GM12873 (cell line): Measurements from ENCODE around the gene ERAL1.
A peak's percentile ranks its signal among the peaks of the same experiment; 100 is the strongest.

ENCODE experiments used
- TF ChIP-seq, protein P1 (sequence below): IDR thresholded peaks from 2 replicates; pipeline ENCODE4 v1.5.1; 2012; ENCODE audit warnings: low read depth, mild to moderate bottlenecking, moderate library complexity, low read length, control low read depth; ENCODE audit not compliant: insufficient read depth; ENCODE audit errors: missing control alignments

Gene ERAL1

DNA sequence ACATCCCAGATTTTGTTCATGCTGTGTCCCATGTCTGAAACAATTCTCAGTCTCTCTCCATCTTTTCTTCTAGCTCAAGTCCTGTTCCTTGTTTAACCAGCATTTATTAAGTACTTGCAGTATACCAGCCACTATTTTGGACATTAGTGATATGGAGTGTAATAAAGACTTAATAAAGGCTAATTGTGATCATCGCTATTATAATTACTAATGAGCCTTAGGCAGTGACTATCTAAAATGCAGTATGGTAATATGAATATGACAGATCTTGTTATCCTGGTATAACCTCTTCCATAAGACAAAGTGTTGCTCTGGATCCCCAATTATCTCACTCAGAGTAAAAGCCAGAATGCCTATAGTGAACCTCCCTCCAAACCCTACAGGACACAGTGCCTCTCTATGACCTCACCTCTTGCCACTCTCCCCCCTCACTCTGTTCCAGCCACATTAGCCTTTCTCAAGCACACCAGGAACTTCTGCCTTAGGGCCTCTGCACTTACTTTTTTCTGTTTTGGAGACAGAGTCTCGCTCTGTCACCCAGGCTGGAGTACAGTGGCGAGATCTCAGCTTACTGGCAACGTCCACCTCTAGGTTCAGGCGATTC lies 44.5 kb downstream of the ERAL1 start:
- TF ChIP-seq, protein P1, sequence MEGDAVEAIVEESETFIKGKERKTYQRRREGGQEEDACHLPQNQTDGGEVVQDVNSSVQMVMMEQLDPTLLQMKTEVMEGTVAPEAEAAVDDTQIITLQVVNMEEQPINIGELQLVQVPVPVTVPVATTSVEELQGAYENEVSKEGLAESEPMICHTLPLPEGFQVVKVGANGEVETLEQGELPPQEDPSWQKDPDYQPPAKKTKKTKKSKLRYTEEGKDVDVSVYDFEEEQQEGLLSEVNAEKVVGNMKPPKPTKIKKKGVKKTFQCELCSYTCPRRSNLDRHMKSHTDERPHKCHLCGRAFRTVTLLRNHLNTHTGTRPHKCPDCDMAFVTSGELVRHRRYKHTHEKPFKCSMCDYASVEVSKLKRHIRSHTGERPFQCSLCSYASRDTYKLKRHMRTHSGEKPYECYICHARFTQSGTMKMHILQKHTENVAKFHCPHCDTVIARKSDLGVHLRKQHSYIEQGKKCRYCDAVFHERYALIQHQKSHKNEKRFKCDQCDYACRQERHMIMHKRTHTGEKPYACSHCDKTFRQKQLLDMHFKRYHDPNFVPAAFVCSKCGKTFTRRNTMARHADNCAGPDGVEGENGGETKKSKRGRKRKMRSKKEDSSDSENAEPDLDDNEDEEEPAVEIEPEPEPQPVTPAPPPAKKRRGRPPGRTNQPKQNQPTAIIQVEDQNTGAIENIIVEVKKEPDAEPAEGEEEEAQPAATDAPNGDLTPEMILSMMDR = no peak

- TF ChIP-seq, protein P1 = no peak
Measured at GRCh38 chr17:28900986-28901726, 46.3 kb downstream of the ERAL1 start.

DNA sequence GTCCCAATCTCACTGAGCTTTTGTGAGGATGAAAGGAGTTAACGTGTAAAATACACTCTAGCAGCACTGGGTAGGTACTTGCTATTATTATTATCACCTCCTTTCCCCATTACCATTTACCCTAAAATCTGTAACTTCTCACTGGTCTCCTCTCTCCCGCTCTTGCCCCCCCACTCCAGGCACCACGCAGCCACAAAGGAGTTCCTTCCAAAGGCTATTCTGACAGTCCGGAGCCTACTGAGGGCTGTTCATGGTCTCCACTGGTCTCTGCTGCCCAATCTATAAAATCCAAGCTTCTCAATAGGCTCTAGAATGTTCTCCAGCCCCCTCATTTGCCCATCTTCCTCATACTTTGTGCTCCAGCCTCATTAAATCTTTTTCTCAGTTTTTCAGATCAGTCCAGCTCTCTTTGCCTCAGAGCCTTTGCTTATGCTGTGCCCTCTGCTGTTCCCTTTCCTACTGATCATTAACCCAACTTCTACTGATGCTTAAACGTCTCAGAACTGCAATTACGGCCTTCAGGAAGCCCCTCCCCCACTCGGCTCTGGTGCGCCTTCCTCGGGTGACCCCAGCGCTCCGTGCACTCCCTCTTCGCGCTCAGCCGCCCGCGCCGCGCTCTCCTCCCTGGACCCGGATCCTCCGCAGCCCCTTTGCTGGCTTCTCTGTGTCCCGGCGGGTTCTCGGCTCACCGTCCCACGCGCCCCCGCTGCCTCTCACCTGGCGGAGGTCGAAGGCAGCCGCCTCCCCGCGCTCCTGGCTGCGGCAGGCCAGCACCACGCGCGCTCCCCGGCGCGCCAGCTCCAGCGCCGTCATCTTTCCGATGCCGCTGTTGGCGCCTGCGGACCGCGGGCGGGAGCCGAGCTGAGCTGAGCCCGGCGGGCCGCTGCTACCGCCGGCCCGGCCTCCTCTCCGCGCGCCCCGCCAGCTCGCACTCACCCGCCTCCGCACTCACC lies 47.3 kb downstream of the ERAL1 start:
- TF ChIP-seq, protein P1 = no peak

- TF ChIP-seq, protein P1 = peak; percentile 96
Measured at GRCh38 chr17:28902819-28903545, 48.2 kb downstream of the ERAL1 start, which contains the start of gene DHRS13. Gene DHRS13, minus strand, starts transcription at chr17:28903079. Its CDS starts 135 bp downstream, at chr17:28902944.

GRCh38 chr17:28904800-28905199 lies 50.0 kb downstream of the ERAL1 start:
- TF ChIP-seq, protein P1 = no peak

DNA sequence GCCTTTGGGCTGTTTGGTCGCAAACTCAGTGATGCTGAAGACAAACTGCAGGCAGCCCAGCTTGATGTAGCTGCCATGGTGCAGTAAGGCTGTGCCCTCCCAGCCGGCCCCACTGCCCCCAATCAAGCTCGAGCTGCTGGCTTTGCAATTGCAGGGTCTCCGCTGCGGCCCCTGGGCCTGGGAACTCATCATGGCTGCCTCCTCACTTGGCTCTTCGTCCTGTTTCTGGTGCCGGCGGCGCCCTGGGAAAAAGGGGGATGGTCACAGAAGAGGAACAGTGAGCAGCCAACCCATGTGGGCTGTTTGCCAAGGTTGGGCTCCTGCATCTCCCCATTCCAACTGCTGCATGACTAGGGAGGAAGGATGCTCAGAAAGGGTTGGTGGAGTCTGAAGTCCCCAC lies 51.5 kb downstream of the ERAL1 start:
- TF ChIP-seq, protein P1 = no peak
